ENCODE data around the gene MECP2.

- TF ChIP-seq, protein P1, sequence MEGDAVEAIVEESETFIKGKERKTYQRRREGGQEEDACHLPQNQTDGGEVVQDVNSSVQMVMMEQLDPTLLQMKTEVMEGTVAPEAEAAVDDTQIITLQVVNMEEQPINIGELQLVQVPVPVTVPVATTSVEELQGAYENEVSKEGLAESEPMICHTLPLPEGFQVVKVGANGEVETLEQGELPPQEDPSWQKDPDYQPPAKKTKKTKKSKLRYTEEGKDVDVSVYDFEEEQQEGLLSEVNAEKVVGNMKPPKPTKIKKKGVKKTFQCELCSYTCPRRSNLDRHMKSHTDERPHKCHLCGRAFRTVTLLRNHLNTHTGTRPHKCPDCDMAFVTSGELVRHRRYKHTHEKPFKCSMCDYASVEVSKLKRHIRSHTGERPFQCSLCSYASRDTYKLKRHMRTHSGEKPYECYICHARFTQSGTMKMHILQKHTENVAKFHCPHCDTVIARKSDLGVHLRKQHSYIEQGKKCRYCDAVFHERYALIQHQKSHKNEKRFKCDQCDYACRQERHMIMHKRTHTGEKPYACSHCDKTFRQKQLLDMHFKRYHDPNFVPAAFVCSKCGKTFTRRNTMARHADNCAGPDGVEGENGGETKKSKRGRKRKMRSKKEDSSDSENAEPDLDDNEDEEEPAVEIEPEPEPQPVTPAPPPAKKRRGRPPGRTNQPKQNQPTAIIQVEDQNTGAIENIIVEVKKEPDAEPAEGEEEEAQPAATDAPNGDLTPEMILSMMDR (IDR thresholded peaks at IDR 0.05): no peak
- no peak for TF ChIP-seq POLR2A (IDR thresholded peaks at IDR 0.05)
Measured at GRCh38 chrX:154077101-154077500, 20.4 kb downstream of the MECP2 start.

Measured in thyroid gland (tissue), 4 donors.